Neural cell (in vitro differentiated cells): ENCODE data around the gene ANP32E. TPM values are rescaled to one million over a fixed set of nuclear protein-coding genes. Genes with fewer than 3 reads are reported as not detected.

Experiments
- H2AFZ ChIP-seq: fragments of 200-600, 300-800 bp; sonication (generic), shearing (Covaris generic); 2 replicates; pipeline ENCODE4 v1.6.0; 2014; ENCODE audit warnings: low read depth, mild to moderate bottlenecking, antibody characterized with exemption, low read length, moderate library complexity
- H3F3A ChIP-seq: fragments of 200-600 bp; shearing (Covaris generic); 2 replicates; pipeline ENCODE4 v1.6.1; 2016; ENCODE audit warnings: mild to moderate bottlenecking, moderate library complexity, mixed read lengths, antibody characterized with exemption, low read length; ENCODE audit not compliant: insufficient read depth, poor library complexity, severe bottlenecking
- H3K27ac ChIP-seq: fragments of 200-600, 300-800 bp; sonication (generic), shearing (Covaris generic); 2 replicates; pipeline ENCODE4 v1.5.1; 2014; ENCODE audit warnings: mild to moderate bottlenecking, low read length, moderate library complexity
- H3K27me3 ChIP-seq: fragments of 300-800, 200-600 bp; sonication (generic), shearing (Covaris generic); 2 replicates; pipeline ENCODE4 v1.6.0; 2014; ENCODE audit warnings: mild to moderate bottlenecking, low read depth, low read length, moderate library complexity; ENCODE audit not compliant: insufficient read depth
- H3K36me3 ChIP-seq: fragments of 300-800, 200-600 bp; sonication (generic), shearing (Covaris generic); 2 replicates; pipeline ENCODE4 v1.5.1; 2014; ENCODE audit warnings: mild to moderate bottlenecking, antibody characterized with exemption, low read length, moderate library complexity; ENCODE audit not compliant: insufficient read depth
- H3K4me2 ChIP-seq: fragments of 300-800, 200-600 bp; sonication (generic), shearing (Covaris generic); 2 replicates; pipeline ENCODE4 v1.6.0; 2014; ENCODE audit warnings: mild to moderate bottlenecking, low read length
- H3K4me3 ChIP-seq: fragments of 300-800, 200-600 bp; sonication (generic), shearing (Covaris generic); 2 replicates; pipeline ENCODE4 v1.5.1; 2014; ENCODE audit warnings: mild to moderate bottlenecking, low read length, moderate library complexity
- H3K79me2 ChIP-seq: fragments of 200-600 bp; shearing (Covaris generic); replicated peaks from 2 replicates; pipeline ENCODE4 v1.6.0; 2014; ENCODE audit warnings: mild to moderate bottlenecking, low read length, moderate library complexity; ENCODE audit not compliant: insufficient read depth
- H3K9ac ChIP-seq: fragments of 300-800, 200-600 bp; sonication (generic), shearing (Covaris generic); 2 replicates; pipeline ENCODE4 v1.6.1; 2016; ENCODE audit warnings: mild to moderate bottlenecking, low read length, mixed read lengths
- H3K9me2 ChIP-seq: fragments of 200-600 bp; shearing (Covaris generic); 2 replicates; pipeline ENCODE4 v1.6.1; 2016; ENCODE audit warnings: mild to moderate bottlenecking, low read length, mixed read lengths; ENCODE audit not compliant: insufficient read depth
- H3K9me3 ChIP-seq: fragments of 200-600, 300-800 bp; sonication (generic), shearing (Covaris generic); 2 replicates; pipeline ENCODE4 v1.6.1; 2016; ENCODE audit warnings: mild to moderate bottlenecking, mixed run types, low read length, moderate library complexity, mixed read lengths
- H4K20me1 ChIP-seq: fragments of 200-600 bp; shearing (Covaris generic); 2 replicates; pipeline ENCODE4 v1.6.1; 2016; ENCODE audit warnings: mild to moderate bottlenecking, mixed run types; ENCODE audit not compliant: insufficient read depth
- CTCF ChIP-seq: fragments of 450-650 bp; IDR thresholded peaks from 2 replicates; pipeline ENCODE4 v1.5.1; 2014; ENCODE audit warnings: antibody characterized with exemption, mild to moderate bottlenecking, moderate library complexity; ENCODE audit not compliant: poor library complexity, severe bottlenecking
- EP300 ChIP-seq: fragments of 450-650 bp; conservative IDR thresholded peaks from 2 replicates; pipeline ENCODE4 v1.6.1; 2014; ENCODE audit warnings: antibody characterized with exemption, mild to moderate bottlenecking, moderate library complexity; ENCODE audit not compliant: poor library complexity, severe bottlenecking
- EZH2 ChIP-seq: fragments of 200-600, 300-800 bp; shearing (Covaris generic), sonication (generic); IDR thresholded peaks from 2 replicates; pipeline ENCODE4 v1.6.1; 2014; ENCODE audit warnings: antibody characterized with exemption, low read length, borderline replicate concordance, mild to moderate bottlenecking; ENCODE audit not compliant: insufficient read depth, poor library complexity, severe bottlenecking
- MXI1 ChIP-seq: fragments of 450-650 bp; conservative IDR thresholded peaks from 2 replicates; pipeline ENCODE4 v1.6.1; 2014; ENCODE audit warnings: antibody characterized with exemption, mild to moderate bottlenecking; ENCODE audit not compliant: poor library complexity, severe bottlenecking
- POLR2AphosphoS5 ChIP-seq: IDR thresholded peaks from 2 replicates; pipeline ENCODE4 v1.6.1; 2012
- RAD21 ChIP-seq: fragments of 450-650 bp; conservative IDR thresholded peaks from 2 replicates; pipeline ENCODE4 v1.6.1; 2014; ENCODE audit warnings: antibody characterized with exemption, mild to moderate bottlenecking, moderate library complexity
- REST ChIP-seq: IDR thresholded peaks from 2 replicates; pipeline ENCODE4 v1.6.1; 2012; ENCODE audit warnings: borderline replicate concordance
- SMC3 ChIP-seq: fragments of 450-650 bp; conservative IDR thresholded peaks from 2 replicates; pipeline ENCODE4 v1.6.1; 2014; ENCODE audit warnings: antibody characterized with exemption, mild to moderate bottlenecking, moderate library complexity; ENCODE audit not compliant: poor library complexity
- TAF1 ChIP-seq: IDR thresholded peaks from 2 replicates; pipeline ENCODE4 v1.6.1; 2012; ENCODE audit warnings: low read depth
- polyA plus RNA-seq: library from polyadenylated mRNA; depleted of rRNA; stranded (reverse); fragments of >200 nt; gene quantifications from 2 replicates; pipeline ENCODE4 v1.2.3, GENCODE V29; 2014

ANP32E gene
- polyA plus RNA-seq, 1 donor from 2014 or later: 17.9 TPM

DNA sequence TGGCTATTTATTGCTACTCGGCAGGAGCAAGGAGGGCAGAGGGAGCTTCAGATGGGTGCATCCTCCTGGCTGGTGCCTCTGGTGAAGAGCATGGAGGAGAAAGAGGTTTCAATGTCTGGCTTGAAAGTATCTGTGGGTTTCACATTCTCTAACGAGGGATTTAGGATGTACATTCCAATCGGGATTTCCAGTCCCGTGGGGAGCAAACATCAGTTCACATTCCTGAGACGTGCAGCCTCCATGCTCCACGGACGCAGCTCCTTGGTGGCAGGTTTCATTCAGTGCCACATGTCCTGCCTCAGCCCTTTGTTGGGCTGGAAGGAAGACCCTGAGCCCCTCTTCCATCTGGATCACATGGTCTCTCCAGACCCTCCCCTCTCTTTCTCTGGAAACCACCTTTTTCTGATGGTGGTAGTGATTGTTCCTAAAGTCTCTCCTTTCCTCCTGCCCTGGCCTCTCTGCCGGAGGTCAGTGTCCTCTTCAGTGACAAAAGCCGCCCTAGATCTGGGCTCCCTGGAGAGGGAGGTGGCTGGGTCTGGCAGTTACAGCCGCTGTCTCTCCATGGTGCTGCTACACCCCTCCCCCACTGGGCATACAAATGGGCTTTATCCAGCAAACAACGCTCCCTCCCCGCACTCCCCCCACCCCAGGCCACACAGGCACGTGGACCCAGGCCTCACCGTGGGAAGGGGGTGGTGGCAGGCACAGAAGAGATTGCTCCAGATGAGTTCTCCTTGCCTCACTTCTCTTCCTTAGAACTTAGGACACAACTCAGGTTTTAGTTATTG, 20.8 kb upstream of the ANP32E start:
- no peak for TF ChIP-seq TAF1
- peak; percentile 13 for TF ChIP-seq POLR2AphosphoS5
- TF ChIP-seq EP300: no peak
- TF ChIP-seq CTCF: no peak
- TF ChIP-seq MXI1: no peak
- Histone ChIP-seq H3K27ac (peak overlapping the region; percentile 60), H3K4me2 (no peak overlapping the region), H3F3A (no peaks in the 10 kb centered on the region), H4K20me1 (no peaks in the 10 kb centered on the region), H3K9ac (peak overlapping the region; percentile 37), H3K36me3 (no peaks in the 10 kb centered on the region), H3K79me2 (no peaks in the 10 kb centered on the region), H3K4me3 (peak overlapping the region; percentile 35), H2AFZ (no peak overlapping the region), H3K9me2 (no peaks in the 10 kb centered on the region), H3K9me3 (no peaks in the 10 kb centered on the region), H3K27me3 (no peaks in the 10 kb centered on the region)

DNA sequence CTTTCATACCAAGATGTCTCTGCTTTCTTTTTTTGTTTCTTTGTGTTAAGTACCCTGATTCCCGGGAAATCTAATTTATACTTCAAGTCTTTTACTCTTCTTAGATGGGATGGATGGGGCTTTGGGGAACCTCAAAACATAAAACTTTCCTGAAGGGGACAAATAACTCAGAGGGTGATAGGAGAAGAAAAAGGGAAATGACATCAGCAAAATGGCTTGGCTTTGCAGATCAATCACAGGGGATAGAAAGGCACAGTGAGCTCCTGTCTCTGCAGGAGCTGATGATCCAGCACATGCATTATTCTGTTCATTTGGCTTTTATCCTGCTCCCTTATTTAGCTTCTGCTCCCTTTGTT, 20.3 kb upstream of the ANP32E start:
- Histone ChIP-seq H3K9ac (peak overlapping the region; percentile 37), H4K20me1 (no peaks in the 10 kb centered on the region), H3K27me3 (no peaks in the 10 kb centered on the region), H3K9me2 (no peaks in the 10 kb centered on the region), H3K9me3 (no peaks in the 10 kb centered on the region), H3K79me2 (no peaks in the 10 kb centered on the region), H3K36me3 (no peaks in the 10 kb centered on the region), H3K4me2 (peak overlapping the region; percentile 45), H2AFZ (no peak overlapping the region), H3F3A (no peaks in the 10 kb centered on the region), H3K27ac (peak overlapping the region; percentile 60), H3K4me3 (peak overlapping the region; percentile 35)
- no peak for TF ChIP-seq REST
- no peak for TF ChIP-seq EZH2

- Histone ChIP-seq H3K36me3 (no peaks in the 10 kb centered on the region), H3K27me3 (no peaks in the 10 kb centered on the region), H2AFZ (no peak overlapping the region), H3K4me2 (no peak overlapping the region), H3K9me3 (no peaks in the 10 kb centered on the region), H3K79me2 (no peaks in the 10 kb centered on the region), H3K4me3 (no peak overlapping the region), H3F3A (no peaks in the 10 kb centered on the region), H3K9me2 (no peaks in the 10 kb centered on the region), H3K9ac (no peak overlapping the region), H3K27ac (no peak overlapping the region), H4K20me1 (no peaks in the 10 kb centered on the region)
- TF ChIP-seq CTCF (no peak), EP300 (no peak), REST (no peak), POLR2AphosphoS5 (no peak), EZH2 (no peak), MXI1 (no peak), TAF1 (no peak), RAD21 (no peak), SMC3 (no peak)
Observed at GRCh38 chr1:150249936-150250335, 14.0 kb upstream of the ANP32E start.
